Activated CD4-positive, alpha-beta T cell treated with anti-CD3 and anti-CD28 coated beads for 36 hours (primary cell): ENCODE results near the gene C1orf116. TPM values are rescaled to one million over a fixed set of nuclear protein-coding genes. Genes with fewer than 3 reads are reported as not detected.

Source experiments
- ATAC-seq: fragments of 200-7000 bp; cut with Tn5 transposase; one replicate; pipeline ENCODE4 v1.10.0; 2021; ENCODE audit warnings: mild to moderate bottlenecking, moderate library complexity
- CTCF ChIA-PET: fragments of 350-600 bp; sonication (Branson Sonifier 250); formaldehyde crosslinking; loops from one replicate; lab custom pipeline; 2021; ENCODE audit warnings: antibody characterized with exemption; lab: Charles Lee
- POLR2A ChIA-PET: fragments of 350-600 bp; sonication (Branson Sonifier 250); formaldehyde crosslinking; loops from one replicate; lab custom pipeline; 2021; ENCODE audit warnings: antibody characterized with exemption, inconsistent platforms; lab: Charles Lee
- DNase-seq: peaks from one replicate; pipeline ENCODE4 v3.0.0-alpha.2; 2020
- H3K27ac Mint-ChIP-seq: one replicate; pipeline ENCODE4 v1.8.0; 2021; ENCODE audit warnings: mixed read lengths
- H3K27me3 Mint-ChIP-seq: one replicate; pipeline ENCODE4 v1.8.0; 2021; ENCODE audit warnings: mixed read lengths
- H3K36me3 Mint-ChIP-seq: one replicate; pipeline ENCODE4 v1.8.0; 2021; ENCODE audit warnings: low read depth, mixed read lengths
- H3K4me1 Mint-ChIP-seq: one replicate; pipeline ENCODE4 v1.8.0; 2021; ENCODE audit warnings: mixed read lengths
- H3K4me3 Mint-ChIP-seq: one replicate; pipeline ENCODE4 v1.8.0; 2021; ENCODE audit warnings: mild to moderate bottlenecking, moderate library complexity, mixed read lengths
- H3K9me3 Mint-ChIP-seq: one replicate; pipeline ENCODE4 v1.8.0; 2021; ENCODE audit warnings: low read depth, mixed read lengths
- intact Hi-C, 2 experiments: fragments of 100-400 bp; cut with DNase I in 1 of 2; cut with micrococcal nuclease in 1 of 2; formaldehyde crosslinking; loops; one replicate each; pipeline versions ENCODE4 v1.14.2 to v1.15.1; 2022 to 2024; cut with DNase I, micrococcal nuclease
- total RNA-seq, 2 experiments: library from RNA; stranded (reverse); gene quantifications; one replicate each; pipeline ENCODE4 v1.2.3, GENCODE V29; 2021

Gene C1orf116
- under 1 TPM in 1 of 2 experiments, not detected in 1; 0.05 TPM for total RNA-seq

DNA sequence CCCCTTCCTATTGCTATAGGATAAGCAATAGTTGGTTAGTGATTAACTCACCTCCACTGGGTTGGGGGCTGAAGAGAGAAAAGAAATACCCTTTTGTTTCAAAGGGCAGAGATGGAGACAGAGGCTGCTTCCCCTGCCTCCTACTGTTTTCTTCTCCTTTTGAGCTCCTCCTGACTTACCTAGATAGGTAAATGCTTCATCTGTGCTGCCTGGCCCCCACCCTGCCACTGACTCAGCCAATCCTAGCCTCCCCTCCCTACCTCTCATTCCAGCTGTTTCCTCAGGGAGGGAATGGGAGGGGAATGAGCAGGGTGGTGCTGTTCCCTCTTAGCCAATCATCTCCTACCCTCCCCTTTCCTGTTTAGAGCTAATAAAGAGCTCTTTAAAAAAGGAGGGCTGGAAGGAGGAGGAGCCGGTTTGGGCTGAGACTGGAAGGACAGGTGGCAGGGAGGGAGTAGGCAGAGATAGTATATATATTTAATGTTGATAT is at the start of gene C1orf116:
C1orf116 (minus strand) TSS at position 229 of the 490 bp plus-strand sequence. CDS start 5,158 bp downstream, outside the sequence.
- Mint-ChIP-seq H3K27me3 (peaks cover 15% of the 10 kb centered on the region), H3K36me3 (no peaks in the 10 kb centered on the region), H3K4me1 (no peaks in the 10 kb centered on the region), H3K9me3 (no peaks in the 10 kb centered on the region), H3K27ac (no peak within 1 kb of the TSS), H3K4me3 (no peak within 1 kb of the TSS)
- ATAC-seq, result no peak
- CTCF ChIA-PET, result interaction anchor here (0.6 to 1.4 kb wide), 4 partner anchors 39 to 81 kb away, joined by 3 read pairs; no protein-coding TSS in a partner anchor
- intact Hi-C loops, result no loop called here
- POLR2A ChIA-PET, result no interaction called here
- no peak for DNase-seq

DNA sequence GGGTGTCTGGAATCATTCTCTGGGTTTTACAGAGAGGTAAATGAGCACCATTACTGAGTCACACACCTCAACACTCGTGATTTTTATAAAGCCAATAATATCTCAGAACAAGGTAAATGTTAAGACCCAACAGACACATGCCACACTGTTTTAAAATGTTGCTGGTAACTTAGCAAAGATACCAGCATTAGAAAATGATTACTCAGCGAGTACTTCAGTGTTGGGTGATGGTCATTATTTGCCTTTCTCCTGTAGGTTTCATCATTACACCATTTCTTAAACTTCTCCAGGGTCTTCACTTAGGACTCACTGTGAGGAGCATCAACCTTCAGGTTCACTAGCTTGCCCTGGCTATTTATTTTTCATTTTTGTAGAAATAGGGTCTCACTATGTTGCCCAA is 49.2 kb upstream of the C1orf116 start:
- POLR2A ChIA-PET, result no interaction called here
- H3K27ac Mint-ChIP-seq, result no peak overlapping the region
- CTCF ChIA-PET, result interaction anchor here (0.8 to 5.6 kb wide), 6 partner anchors 9 to 418 kb away, joined by 3 to 38 read pairs (median 14); no protein-coding TSS in a partner anchor
- peaks cover 9% of the 10 kb centered on the region for H3K4me1 Mint-ChIP-seq
- ATAC-seq (no peak), DNase-seq (no peak)
- intact Hi-C loops, result loop anchor here in 1 of 2 experiments (5.0 kb wide), 1 partner anchor 590 kb away; no protein-coding TSS in a partner anchor
- H3K27me3 Mint-ChIP-seq, result peaks cover 12% of the 10 kb centered on the region
- H3K36me3 Mint-ChIP-seq, result no peaks in the 10 kb centered on the region
- no peaks in the 10 kb centered on the region for H3K9me3 Mint-ChIP-seq
- H3K4me3 Mint-ChIP-seq, result no peak overlapping the region

DNA sequence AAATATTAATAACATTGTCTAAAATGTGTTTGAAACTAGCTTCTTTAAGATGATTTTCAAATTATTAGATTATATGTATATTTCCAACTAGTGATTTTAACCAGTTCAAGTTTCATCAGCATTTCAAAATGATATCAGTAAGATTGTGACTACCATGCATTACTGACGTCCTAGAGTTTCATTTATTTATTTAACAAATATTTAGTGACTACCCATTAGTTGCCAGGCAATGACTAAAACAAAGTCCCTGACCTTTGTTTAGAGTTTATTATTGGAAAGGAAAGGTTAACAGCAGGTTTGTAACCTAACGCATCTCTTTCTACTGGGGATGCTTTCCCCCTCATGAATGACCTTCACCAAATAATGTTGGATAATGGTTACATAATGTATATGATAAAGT is 48.5 kb upstream of the C1orf116 start:
- POLR2A ChIA-PET, result no interaction called here
- H3K9me3 Mint-ChIP-seq, result no peaks in the 10 kb centered on the region
- no peaks in the 10 kb centered on the region for H3K36me3 Mint-ChIP-seq
- peaks cover 12% of the 10 kb centered on the region for H3K27me3 Mint-ChIP-seq
- ATAC-seq (no peak), DNase-seq (no peak)
- CTCF ChIA-PET, result interaction anchor here (0.6 to 5.6 kb wide), 8 partner anchors 8 to 419 kb away, joined by 3 to 38 read pairs (median 5); partner anchors contain the start of gene CR1
- no peak overlapping the region for H3K27ac Mint-ChIP-seq
- intact Hi-C loops, result loop anchor here in 1 of 2 experiments (5.0 kb wide), 1 partner anchor 591 kb away; no protein-coding TSS in a partner anchor
- peaks cover 9% of the 10 kb centered on the region for H3K4me1 Mint-ChIP-seq
- no peak overlapping the region for H3K4me3 Mint-ChIP-seq

DNA sequence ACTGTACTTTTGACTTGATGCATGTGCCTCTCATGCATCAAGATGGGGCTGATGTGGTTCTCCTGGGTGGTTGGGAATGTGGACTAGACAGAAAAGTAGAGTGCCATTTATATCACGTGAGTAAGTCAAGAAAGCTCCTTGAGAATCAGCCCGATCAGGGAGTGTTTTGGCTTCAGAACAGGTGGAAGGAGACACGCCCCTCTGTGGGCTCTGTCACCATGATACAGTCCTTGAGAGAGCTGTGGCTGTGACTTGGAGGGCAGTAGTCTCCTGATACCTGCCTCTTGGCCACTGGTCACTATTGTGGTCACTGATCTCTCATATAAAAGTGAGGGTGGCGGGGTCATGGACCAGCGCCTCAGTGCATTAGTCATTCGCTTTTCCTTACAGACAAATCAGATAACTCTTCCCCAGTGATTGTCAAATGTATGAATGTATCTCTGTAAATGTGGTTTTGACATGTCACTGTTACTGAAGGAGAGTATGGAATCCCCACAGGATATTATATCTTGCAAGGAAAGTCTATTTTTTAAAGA is 47.2 kb upstream of the C1orf116 start:
- DNase-seq, result no peak
- Mint-ChIP-seq H3K27me3 (peaks cover 12% of the 10 kb centered on the region), H3K27ac (no peak overlapping the region), H3K4me3 (no peak overlapping the region), H3K4me1 (peaks cover 3% of the 10 kb centered on the region), H3K36me3 (no peaks in the 10 kb centered on the region), H3K9me3 (no peaks in the 10 kb centered on the region)
- ChIA-PET CTCF (interaction anchor here (0.6 to 5.6 kb wide), 13 partner anchors 7 to 549 kb away, joined by 3 to 38 read pairs (median 4); partner anchors contain the start of gene PFKFB2), POLR2A (no interaction called here)
- intact Hi-C loops, result loop anchor here in 1 of 2 experiments (5.0 kb wide), 2 partner anchors 72 to 593 kb away; no protein-coding TSS in a partner anchor
- no peak for ATAC-seq

DNA sequence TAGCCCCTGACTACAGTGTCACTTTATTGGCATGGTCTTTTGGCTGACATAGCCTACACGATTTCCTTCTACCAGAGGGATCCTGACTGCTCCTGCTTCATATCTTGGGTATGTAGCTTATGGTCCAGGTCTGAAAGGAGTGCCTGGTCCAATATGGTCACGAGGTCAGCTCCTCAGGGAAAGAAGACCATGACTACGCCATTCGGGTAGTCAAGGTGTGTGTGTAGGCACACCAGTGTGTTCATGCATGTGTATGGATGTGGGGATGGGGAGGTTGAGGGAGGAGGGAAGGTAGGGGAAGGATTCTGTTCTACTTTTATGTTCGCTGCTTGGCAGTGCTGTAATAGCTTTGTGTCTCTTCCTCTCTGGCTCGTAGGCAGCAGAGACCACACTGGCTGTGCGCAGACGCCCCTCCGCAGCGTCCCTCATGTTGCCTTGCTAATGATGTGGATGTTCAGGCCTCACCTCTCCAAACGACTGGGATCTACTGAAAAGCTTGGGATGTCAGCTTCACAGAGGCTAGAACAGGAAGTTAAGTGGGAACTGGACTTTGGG is 46.1 kb upstream of the C1orf116 start:
- ATAC-seq (no peak), DNase-seq (no peak)
- CTCF ChIA-PET, result interaction anchor here (0.6 to 3.4 kb wide), 12 partner anchors 10 to 931 kb away, joined by 3 to 13 read pairs (median 3); partner anchors contain the start of genes C4BPB and PFKFB2
- Mint-ChIP-seq H3K4me1 (no peaks in the 10 kb centered on the region), H3K27me3 (peaks cover 12% of the 10 kb centered on the region), H3K9me3 (no peaks in the 10 kb centered on the region), H3K36me3 (no peaks in the 10 kb centered on the region), H3K27ac (no peak overlapping the region), H3K4me3 (no peak overlapping the region)
- POLR2A ChIA-PET, result no interaction called here
- intact Hi-C loops, result loop anchor here in 1 of 2 experiments (1.0 to 5.0 kb wide), 2 partner anchors 71 to 421 kb away; no protein-coding TSS in a partner anchor

DNA sequence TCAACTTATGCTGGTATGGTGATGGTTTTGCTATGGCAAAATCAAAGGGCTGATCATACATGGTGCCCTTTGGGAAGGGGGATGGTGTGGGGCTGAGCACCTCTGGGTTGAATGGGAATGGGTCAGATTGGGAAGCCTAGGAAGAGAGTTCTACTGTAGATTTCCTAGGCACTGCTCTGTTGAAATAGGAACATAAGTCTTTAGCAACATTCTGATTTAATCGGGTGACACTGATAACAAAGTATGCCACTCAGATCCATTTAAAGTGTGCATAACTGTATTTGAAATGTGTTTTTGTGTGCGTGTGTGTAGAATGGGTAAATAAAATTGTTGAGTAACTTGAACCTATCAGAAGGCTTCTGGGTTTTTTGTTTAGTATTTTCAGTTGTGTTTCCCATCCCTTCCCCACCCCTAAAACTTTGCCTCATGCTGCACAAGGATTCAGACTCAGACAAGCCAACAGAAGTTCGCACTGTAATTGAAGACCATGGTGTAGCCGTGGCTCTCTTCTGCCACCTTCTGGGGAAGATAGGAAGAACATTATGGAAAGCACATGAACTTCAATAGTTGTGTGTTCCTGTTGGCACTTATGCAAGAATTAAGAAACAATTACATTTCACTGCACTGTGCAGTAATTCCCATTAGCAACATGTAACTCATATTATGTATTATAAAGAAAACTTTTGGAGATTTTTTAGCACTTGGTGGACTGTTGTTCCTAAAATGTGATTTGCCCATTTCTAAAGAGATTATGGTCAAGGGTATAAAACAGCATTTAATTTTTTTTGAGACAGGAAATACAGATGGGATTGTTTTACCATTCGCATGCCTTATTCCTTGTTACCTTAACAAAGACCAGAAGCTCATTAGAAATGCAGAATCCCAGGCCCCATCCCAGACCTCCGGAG is 45.2 kb upstream of the C1orf116 start:
- H3K27ac Mint-ChIP-seq, result no peak overlapping the region
- peaks cover 8% of the 10 kb centered on the region for H3K27me3 Mint-ChIP-seq
- ATAC-seq, result peak; percentile 92
- ChIA-PET CTCF (interaction anchor here (0.6 to 3.4 kb wide), 10 partner anchors 11 to 327 kb away, joined by 3 to 13 read pairs (median 3); partner anchors contain the start of gene C4BPB), POLR2A (no interaction called here)
- no peaks in the 10 kb centered on the region for H3K36me3 Mint-ChIP-seq
- peak; percentile 76 for DNase-seq
- H3K4me1 Mint-ChIP-seq, result no peaks in the 10 kb centered on the region
- no peak overlapping the region for H3K4me3 Mint-ChIP-seq
- intact Hi-C loops, result loop anchor here (1.0 to 5.0 kb wide), 4 partner anchors 27 to 422 kb away; no protein-coding TSS in a partner anchor
- H3K9me3 Mint-ChIP-seq, result no peaks in the 10 kb centered on the region

DNA sequence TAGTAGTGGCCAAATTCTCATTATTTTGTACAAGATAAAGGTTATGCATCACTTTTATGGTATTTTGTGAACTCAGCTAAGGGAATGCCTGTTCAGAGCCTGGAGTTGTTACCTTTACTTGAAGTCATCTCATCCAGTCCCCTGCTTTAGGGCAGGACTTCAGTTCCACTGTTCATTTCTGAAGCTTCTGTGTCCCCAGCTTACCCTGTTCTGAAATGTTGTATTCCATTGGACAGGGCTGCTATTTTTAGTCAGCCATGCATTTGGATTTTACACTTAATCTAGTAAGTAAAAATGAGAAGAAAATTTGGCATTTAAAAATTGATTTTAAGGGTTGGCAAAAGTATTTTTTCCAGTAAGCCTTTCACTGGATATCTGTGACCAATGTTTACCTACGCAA is 44.5 kb upstream of the C1orf116 start:
- intact Hi-C loops, result loop anchor here (1.0 to 5.0 kb wide), 3 partner anchors 27 to 142 kb away; no protein-coding TSS in a partner anchor
- Mint-ChIP-seq H3K4me3 (no peak overlapping the region), H3K4me1 (peaks cover 1% of the 10 kb centered on the region), H3K27me3 (peaks cover 5% of the 10 kb centered on the region), H3K9me3 (no peaks in the 10 kb centered on the region), H3K27ac (no peak overlapping the region), H3K36me3 (no peaks in the 10 kb centered on the region)
- ATAC-seq, result no peak
- ChIA-PET CTCF (interaction anchor here (0.6 to 2.8 kb wide), 7 partner anchors 19 to 444 kb away, joined by 3 to 8 read pairs (median 3); no protein-coding TSS in a partner anchor), POLR2A (no interaction called here)
- no peak for DNase-seq

DNA sequence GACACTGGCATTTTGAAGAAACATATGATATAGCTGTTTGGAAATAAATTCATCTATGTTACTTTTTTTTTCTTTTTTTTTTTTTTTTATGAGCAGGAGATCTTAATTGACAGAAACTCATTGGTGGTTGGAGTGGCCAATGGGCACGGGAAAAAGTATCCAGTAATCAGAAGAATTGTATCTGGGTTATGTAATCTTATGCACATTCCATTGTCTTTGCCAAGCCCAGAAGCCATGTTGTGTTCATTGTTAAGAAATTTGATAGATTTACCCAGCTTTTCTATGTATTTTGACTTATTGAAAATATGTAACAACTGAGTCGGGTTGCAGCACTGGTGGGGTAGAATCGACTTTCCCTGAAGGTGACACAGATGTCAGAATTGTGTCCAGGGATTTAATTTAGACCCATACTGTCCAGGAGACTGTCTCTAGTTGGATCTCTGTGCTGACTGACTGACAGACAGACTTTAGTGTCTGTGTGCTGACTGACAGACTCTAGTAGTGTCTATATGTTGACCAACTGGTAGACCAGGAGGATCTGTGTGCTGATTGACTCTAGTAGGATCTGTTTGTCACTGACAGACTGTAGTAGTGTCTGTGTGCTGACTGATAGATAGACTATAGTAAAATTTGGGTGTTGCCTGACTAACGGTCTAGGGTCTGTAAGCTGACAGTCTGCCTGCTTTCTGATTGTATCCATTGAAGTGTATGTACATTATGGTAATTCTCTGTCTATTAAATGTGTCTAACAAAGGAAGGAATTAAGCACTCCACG is 43.8 kb upstream of the C1orf116 start:
- ChIA-PET POLR2A (no interaction called here), CTCF (interaction anchor here (0.6 to 2.8 kb wide), 10 partner anchors 8 to 444 kb away, joined by 3 to 8 read pairs (median 4); no protein-coding TSS in a partner anchor)
- Mint-ChIP-seq H3K4me3 (no peak overlapping the region), H3K4me1 (peaks cover 7% of the 10 kb centered on the region), H3K9me3 (no peaks in the 10 kb centered on the region), H3K27ac (no peak overlapping the region), H3K36me3 (no peaks in the 10 kb centered on the region), H3K27me3 (peaks cover 5% of the 10 kb centered on the region)
- intact Hi-C loops, result loop anchor here in 1 of 2 experiments (2.0 to 5.0 kb wide), 2 partner anchors 69 to 142 kb away; no protein-coding TSS in a partner anchor
- no peak for DNase-seq
- no peak for ATAC-seq

DNA sequence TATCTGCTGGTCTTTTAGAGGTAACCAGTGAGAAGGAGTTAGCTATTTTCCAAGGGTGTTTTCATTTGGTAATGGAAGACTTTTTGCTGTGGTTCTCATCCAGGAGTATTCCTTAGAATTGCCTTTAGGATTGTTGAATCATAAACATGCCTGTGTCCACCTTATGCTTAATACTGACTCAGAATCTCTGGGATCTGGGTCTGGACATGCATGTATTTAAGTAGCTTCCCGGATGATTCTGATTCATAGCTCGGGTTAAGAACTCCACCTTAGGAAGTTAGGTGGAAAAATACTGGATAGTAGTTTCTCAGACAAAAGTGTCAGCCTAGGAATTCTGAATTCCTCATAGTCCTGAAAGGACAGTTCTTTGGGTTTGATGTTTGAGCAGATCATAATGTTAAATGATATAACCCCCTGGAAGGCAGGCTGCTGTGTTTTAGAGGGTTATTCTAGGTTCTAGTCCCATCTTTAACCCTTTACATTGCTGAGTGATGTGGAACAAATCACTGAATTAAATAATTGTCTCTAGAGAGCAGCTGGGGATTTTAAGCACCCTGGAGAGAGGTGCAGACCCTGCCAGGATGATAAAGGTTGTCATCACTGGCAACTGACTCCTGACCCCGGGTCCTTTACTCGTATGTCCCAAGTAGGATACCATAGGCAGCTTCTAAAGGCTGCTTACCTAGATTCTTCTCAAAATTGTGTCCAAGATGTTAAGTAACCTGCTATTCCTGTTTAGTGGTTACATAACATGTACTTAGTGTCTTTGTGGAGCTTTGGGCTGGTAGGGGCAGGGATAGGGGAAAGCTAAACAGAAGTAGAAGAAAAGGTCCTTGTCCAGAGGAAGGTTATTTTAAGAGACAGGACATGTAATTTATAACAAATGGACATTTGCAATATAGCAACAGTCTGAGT is 41.6 kb upstream of the C1orf116 start:
- no peak overlapping the region for H3K27ac Mint-ChIP-seq
- H3K4me3 Mint-ChIP-seq, result no peak overlapping the region
- H3K4me1 Mint-ChIP-seq, result peaks cover 25% of the 10 kb centered on the region
- intact Hi-C loops, result no loop called here
- no peaks in the 10 kb centered on the region for H3K36me3 Mint-ChIP-seq
- ATAC-seq (no peak), DNase-seq (no peak)
- peaks cover 5% of the 10 kb centered on the region for H3K27me3 Mint-ChIP-seq
- CTCF ChIA-PET, result interaction anchor here (0.6 to 5.2 kb wide), 10 partner anchors 8 to 601 kb away, joined by 3 to 38 read pairs (median 3); partner anchors contain the start of gene PFKFB2
- H3K9me3 Mint-ChIP-seq, result no peaks in the 10 kb centered on the region
- POLR2A ChIA-PET, result interaction anchor here (0.6 kb wide), 1 partner anchor 24 kb away, joined by 3 read pairs; no protein-coding TSS in a partner anchor
